SHP77 (cell line): ENCODE results near the gene LSM12.

Experiments
- DNase-seq, 2 experiments: peaks; one replicate each; lab custom pipeline; 2025; lab: John Stamatoyannopoulos, UW

Gene LSM12

DNA sequence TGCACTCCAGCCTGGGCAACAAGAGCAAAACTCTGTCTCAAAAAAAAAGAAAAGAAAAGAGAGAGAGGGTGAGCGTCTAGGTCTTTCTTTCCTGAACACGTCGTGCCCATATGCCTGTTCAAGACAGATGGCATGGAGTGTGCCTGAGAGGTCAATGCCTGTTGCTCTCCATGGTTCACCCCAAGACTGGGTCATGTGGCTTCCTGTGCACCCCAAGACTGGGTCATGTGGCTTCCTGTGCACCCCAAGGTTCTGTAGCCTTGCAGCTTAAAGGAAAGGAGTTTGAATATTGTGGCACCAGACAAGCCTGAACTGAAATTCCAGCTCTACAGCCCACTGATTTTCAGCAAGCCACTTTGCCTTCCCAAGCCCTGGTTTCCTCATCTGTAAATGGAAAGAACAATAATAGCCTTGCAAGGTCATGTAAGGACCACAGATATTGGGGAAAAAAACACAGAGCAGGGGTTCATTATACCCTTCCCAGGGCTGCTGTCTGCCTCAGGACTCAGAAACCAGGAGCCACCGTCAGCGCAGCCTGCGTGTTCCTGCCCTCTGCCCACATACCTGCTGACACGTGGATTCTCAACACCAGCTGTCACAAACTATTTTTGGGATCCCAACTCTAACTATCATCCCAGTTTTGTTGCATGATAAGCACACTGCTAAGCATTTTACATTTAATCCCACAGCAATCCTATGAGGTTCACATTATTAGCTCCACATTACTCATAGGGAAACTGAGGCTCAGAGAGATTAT lies 80.1 kb downstream of the LSM12 start:
- no peak for DNase-seq

DNA sequence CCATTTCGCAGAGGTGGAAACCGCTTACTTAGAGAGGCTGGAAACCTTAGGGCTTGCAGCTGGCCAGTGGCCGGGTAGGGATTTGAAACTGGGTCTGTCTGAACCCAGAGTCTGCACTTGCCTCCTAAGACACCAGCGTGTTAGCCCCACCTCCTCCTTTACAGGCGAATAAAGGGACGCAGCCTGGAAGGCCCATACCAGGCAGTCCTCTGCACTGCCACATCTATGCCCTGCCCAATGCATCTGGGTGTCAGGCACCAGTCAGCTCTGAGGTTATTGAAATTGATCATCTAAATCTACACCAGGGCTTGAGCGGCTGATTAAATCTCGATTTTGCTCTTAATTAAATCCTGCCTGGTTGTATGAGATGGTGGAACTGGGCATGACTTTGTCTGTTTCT lies 82.0 kb downstream of the LSM12 start:
- DNase-seq = no peak
